ENCODE measurements around the gene USP22. TPM values are rescaled to one million over a fixed set of nuclear protein-coding genes. Genes with fewer than 3 reads are reported as not detected.

Gene USP22
- total RNA-seq, 1 donor from 2014 or later = 235 TPM

DNA sequence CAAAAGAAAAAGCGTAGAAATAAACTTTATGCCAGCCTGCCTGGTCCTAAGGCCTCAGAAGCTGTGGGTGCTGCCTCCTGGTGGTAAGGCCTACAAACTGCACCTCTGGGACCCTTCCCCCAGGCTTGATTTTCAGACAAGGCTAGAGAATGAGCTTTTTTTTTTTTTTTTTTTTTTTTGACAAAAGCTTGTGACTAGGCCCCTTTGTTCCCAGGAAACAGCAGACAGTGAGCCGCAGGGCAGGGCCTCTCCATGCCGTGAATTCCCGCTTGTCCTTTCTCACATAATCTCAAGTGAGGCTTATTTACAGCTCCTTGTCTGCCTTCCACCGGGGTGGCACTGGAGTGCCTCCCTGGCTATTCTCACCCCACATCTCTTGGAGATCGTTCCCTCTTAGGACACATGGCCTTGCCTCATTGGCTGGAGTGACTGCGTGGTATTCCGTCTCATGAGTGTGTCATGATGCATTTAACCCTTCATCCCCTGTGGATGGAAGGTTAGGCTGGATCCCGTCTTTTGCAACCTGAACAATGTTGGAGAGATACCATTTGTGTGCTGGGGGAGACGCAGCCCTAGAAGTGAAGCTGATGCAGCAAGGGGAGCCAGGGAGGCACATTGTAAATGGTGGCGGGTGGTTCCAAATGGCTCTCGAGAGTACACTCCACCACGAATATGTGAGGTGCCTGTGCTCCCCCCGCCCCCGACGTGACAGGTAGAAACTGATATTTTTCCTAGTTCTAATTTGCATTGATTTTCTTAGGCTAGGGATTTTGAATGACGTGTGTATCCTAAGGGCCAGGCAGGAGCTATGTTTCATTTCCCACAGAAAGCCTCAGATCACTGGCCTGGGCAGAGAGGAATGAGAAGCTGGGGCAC is 49.6 kb downstream of the USP22 start:
- Histone ChIP-seq H3K36me3 (ENCODE audit: control insufficient read depth, insufficient read depth, low read length) (no peaks in the 10 kb centered on the region), H3K27me3 (ENCODE audit: control insufficient read depth, insufficient read depth, low read length) (no peaks in the 10 kb centered on the region), H3K4me3 (ENCODE audit: low read depth, low read length) (no peak overlapping the region)
- DNase-seq (ENCODE audit: low read depth) = peak; percentile 9
- TF ChIP-seq, protein P1, sequence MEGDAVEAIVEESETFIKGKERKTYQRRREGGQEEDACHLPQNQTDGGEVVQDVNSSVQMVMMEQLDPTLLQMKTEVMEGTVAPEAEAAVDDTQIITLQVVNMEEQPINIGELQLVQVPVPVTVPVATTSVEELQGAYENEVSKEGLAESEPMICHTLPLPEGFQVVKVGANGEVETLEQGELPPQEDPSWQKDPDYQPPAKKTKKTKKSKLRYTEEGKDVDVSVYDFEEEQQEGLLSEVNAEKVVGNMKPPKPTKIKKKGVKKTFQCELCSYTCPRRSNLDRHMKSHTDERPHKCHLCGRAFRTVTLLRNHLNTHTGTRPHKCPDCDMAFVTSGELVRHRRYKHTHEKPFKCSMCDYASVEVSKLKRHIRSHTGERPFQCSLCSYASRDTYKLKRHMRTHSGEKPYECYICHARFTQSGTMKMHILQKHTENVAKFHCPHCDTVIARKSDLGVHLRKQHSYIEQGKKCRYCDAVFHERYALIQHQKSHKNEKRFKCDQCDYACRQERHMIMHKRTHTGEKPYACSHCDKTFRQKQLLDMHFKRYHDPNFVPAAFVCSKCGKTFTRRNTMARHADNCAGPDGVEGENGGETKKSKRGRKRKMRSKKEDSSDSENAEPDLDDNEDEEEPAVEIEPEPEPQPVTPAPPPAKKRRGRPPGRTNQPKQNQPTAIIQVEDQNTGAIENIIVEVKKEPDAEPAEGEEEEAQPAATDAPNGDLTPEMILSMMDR (IDR thresholded peaks at IDR 0.05; ENCODE audit: insufficient read depth, low read length, poor library complexity, severe bottlenecking) = peak; percentile 97

DNA sequence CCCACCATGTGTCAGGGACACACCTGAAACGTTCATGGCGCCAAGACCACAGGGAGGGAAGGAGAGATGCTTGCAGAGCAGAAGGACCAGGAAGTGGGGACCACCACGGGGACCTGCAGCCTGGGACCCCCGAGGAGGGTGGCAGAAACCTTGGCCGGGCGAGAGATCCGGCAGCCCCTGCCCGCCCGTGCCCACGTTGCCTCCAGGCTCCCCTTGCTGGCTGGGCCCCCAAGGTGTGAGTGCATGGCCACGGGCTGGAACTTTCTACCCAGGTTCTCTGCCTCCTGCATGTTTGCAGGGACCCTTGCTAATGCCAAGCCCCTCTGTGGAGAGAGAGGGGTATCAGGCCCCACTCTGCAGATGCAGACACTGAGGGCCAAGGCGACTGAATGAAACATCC is 50.4 kb downstream of the USP22 start:
- TF ChIP-seq, protein P1 (IDR thresholded peaks at IDR 0.05; ENCODE audit: insufficient read depth, low read length, poor library complexity, severe bottlenecking) = no peak
- DNase-seq (ENCODE audit: low read depth) = no peak
- H3K4me3 ChIP-seq (ENCODE audit: low read depth, low read length) = no peak overlapping the region

DNA sequence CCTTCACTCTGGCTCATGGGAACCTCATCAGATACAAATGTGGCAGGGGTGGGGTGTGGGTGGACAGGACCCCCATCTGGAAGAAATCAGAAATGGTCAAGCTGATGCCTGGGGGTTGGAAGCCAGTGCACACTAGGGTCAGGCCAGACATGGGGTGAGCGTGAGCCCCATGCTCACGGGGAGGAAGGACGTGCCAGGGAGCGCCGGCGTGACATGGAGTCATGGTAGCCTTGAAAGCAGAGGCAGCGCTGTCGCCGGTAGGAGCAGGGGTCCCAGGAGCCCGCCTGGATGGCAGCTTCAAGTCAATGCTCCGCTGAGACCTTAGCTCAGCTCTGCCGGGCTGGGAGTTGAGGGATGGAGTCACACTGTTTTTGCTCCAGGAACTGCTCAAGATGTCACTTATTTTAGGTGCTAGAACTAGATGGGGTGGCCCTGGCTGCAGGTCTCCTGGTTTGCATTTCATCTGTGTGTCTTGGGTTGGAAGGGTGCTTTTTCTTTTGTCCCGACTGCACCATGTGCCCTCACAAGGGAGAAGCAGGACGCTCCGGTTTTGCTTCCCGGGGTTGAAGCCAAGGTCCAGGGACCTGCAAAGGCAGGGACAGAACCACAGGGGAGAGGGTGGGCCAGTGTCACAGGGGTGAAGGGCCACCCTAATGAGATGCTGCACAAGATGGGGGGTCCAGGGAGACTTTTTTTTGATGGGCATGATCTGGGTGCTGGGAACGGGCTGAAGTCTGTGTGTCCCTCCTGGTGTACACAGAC is 51.4 kb downstream of the USP22 start:
- TF ChIP-seq, protein P1 (IDR thresholded peaks at IDR 0.05; ENCODE audit: insufficient read depth, low read length, poor library complexity, severe bottlenecking) = no peak
- H3K36me3 ChIP-seq (ENCODE audit: control insufficient read depth, insufficient read depth, low read length) = no peaks in the 10 kb centered on the region
- DNase-seq (ENCODE audit: low read depth) = no peak
- no peaks in the 10 kb centered on the region for H3K27me3 ChIP-seq (ENCODE audit: control insufficient read depth, insufficient read depth, low read length)
- H3K4me3 ChIP-seq (ENCODE audit: low read depth, low read length) = no peak overlapping the region

More for the DNA sequence above, 50.4 kb downstream of the USP22 start:
- Histone ChIP-seq H3K27me3 (ENCODE audit: control insufficient read depth, insufficient read depth, low read length) (no peaks in the 10 kb centered on the region), H3K36me3 (ENCODE audit: control insufficient read depth, insufficient read depth, low read length) (no peaks in the 10 kb centered on the region)

DNA sequence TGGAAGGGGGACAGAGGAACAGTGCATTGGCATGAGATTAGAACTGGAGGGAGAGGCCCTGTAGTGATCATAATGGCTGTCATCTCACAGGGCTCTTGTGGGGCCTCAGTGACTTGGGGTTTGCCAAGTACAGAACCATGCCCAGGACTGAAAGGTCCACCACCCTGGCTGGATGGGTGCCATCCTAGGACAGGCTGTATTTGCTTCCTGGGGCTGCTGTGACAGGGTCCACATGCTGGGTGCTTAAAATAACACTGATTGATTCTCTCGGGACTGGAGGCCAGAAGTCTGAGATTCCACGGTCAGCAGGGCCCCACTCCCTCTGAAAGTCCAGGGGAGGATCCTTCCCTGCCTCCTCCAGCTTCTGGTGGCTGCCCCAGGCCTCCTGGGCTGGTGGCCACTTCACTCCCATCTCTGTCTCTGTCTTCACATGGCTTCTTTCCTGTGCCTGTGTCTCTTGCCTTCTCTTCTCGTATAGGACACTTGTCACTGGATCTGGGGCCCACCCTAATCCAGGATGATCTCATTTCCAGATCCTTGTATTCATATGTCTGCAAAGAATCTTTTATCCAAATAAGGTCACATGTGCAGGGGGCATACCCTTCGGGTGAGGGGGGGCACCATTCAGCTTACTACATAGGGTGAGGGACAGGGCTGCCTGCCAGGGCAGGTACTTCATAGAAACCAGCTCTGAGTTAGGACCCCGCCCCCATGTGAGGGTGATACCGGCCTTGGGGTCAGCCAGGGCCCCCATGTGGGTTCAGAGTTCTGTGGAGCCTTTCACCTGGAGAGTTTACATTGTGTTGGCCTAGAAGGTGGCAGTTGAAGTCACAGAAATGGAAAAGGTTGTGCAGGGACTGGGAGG is 52.6 kb downstream of the USP22 start:
- TF ChIP-seq, protein P1 (IDR thresholded peaks at IDR 0.05; ENCODE audit: insufficient read depth, low read length, poor library complexity, severe bottlenecking) = no peak
- DNase-seq (ENCODE audit: low read depth) = no peak
- Histone ChIP-seq H3K4me3 (ENCODE audit: low read depth, low read length) (no peak overlapping the region), H3K36me3 (ENCODE audit: control insufficient read depth, insufficient read depth, low read length) (no peaks in the 10 kb centered on the region), H3K27me3 (ENCODE audit: control insufficient read depth, insufficient read depth, low read length) (no peaks in the 10 kb centered on the region)

DNA sequence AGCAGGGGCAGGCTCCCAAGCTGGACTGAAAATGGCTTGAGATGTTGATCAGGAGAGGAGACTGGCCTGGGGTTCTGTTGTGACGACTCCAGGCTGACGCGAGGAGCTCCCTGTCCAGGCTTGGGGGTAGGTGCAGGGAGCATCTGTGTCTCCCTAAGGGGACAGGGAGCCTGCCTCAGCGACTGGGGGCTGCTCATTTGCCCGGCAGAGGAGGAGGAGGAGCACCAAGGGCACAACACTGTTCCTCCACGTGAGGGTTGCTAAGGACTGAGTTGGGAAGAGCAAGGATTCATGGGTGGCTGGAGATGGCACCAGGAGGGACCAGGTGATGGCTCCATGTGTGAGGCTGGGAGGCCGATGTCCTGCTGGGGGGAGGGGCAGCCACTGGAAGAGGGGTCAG is 53.3 kb downstream of the USP22 start:
- no peaks in the 10 kb centered on the region for H3K27me3 ChIP-seq (ENCODE audit: control insufficient read depth, insufficient read depth, low read length)
- no peak for DNase-seq (ENCODE audit: low read depth)
- no peaks in the 10 kb centered on the region for H3K36me3 ChIP-seq (ENCODE audit: control insufficient read depth, insufficient read depth, low read length)
- no peak overlapping the region for H3K4me3 ChIP-seq (ENCODE audit: low read depth, low read length)
- TF ChIP-seq, protein P1 (IDR thresholded peaks at IDR 0.05; ENCODE audit: insufficient read depth, low read length, poor library complexity, severe bottlenecking) = no peak

Data from kidney epithelial cell (primary cell).